PFSK-1 (cell line): ENCODE results near the gene BRD3OS.

Source experiments
- FOXP2 ChIP-seq: optimal IDR thresholded peaks from 2 replicates; pipeline ENCODE3; 2011; ENCODE audit warnings: borderline replicate concordance, control low read depth, inconsistent platforms; ENCODE audit not compliant: insufficient read depth; ENCODE audit errors: extremely low read length, extremely low read depth
- POLR2AphosphoS5 ChIP-seq: IDR thresholded peaks from 2 replicates; pipeline ENCODE4 v1.6.1; 2012; ENCODE audit warnings: low read depth, mild to moderate bottlenecking, control low read depth, low read length, moderate library complexity
- SIN3A ChIP-seq: IDR thresholded peaks from 2 replicates; pipeline ENCODE4 v1.6.1; 2012; ENCODE audit warnings: mild to moderate bottlenecking, low read length, moderate library complexity, borderline replicate concordance; ENCODE audit not compliant: insufficient read depth
- TAF1 ChIP-seq: IDR thresholded peaks from 2 replicates; pipeline ENCODE4 v1.6.1; 2012; ENCODE audit warnings: low read length, control low read depth, borderline replicate concordance; ENCODE audit not compliant: insufficient read depth
- TF ChIP-seq, protein P1 (sequence below), 2 experiments: IDR thresholded peaks; 2 replicates each; pipeline versions ENCODE4 v1.6.1 to v1.8.0; 2011 to 2012; ENCODE audit warnings: low read depth in 2 of 2, low read length in 2 of 2, control low read depth in 1 of 2, inconsistent platforms in 1 of 2, mild to moderate bottlenecking in 1 of 2, moderate library complexity in 1 of 2; ENCODE audit not compliant: insufficient read depth in 1 of 2

Gene BRD3OS

DNA sequence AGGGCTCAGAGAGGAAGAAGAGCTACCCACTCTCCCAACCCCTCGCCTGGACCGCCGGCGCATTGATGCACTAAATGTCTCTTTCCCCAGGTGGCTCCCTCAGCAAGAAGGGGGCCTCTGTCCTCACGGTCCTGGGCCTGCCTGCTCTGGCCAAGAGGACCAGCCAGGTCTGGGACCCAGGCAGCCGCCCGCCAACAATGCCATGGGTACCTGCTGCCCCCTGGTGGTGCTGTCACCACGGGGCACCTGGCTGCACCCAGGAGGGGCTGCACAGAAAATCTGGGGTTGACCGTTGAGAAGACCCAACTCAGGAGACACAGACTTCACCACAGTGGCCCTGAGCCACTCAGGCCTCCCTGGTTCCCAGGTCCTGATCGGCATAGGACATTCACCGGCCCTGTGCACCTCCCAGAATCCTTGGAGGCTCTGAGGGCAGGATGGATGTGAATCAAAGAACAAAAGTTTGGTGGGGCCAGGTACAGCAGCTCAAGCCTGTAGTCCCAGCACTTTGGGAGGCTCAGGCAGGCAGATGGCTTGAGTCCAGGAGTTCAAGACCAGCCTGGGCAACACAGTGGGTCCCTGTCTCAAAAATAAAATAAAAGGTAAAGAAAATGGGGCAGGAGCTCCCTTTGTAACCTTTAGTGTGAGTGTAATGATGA, 30.8 kb upstream of the BRD3OS start:
- TF ChIP-seq, protein P1, sequence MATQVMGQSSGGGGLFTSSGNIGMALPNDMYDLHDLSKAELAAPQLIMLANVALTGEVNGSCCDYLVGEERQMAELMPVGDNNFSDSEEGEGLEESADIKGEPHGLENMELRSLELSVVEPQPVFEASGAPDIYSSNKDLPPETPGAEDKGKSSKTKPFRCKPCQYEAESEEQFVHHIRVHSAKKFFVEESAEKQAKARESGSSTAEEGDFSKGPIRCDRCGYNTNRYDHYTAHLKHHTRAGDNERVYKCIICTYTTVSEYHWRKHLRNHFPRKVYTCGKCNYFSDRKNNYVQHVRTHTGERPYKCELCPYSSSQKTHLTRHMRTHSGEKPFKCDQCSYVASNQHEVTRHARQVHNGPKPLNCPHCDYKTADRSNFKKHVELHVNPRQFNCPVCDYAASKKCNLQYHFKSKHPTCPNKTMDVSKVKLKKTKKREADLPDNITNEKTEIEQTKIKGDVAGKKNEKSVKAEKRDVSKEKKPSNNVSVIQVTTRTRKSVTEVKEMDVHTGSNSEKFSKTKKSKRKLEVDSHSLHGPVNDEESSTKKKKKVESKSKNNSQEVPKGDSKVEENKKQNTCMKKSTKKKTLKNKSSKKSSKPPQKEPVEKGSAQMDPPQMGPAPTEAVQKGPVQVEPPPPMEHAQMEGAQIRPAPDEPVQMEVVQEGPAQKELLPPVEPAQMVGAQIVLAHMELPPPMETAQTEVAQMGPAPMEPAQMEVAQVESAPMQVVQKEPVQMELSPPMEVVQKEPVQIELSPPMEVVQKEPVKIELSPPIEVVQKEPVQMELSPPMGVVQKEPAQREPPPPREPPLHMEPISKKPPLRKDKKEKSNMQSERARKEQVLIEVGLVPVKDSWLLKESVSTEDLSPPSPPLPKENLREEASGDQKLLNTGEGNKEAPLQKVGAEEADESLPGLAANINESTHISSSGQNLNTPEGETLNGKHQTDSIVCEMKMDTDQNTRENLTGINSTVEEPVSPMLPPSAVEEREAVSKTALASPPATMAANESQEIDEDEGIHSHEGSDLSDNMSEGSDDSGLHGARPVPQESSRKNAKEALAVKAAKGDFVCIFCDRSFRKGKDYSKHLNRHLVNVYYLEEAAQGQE (IDR thresholded peaks at IDR 0.05; ENCODE audit: insufficient read depth in 1 of 2, low read depth in 2 of 2, low read length in 2 of 2): no peak
- TF ChIP-seq TAF1 (no peak), FOXP2 (no peak), SIN3A (no peak), POLR2AphosphoS5 (no peak)

- TF ChIP-seq POLR2AphosphoS5: no peak
- TF ChIP-seq TAF1: no peak
- TF ChIP-seq SIN3A: no peak
- TF ChIP-seq FOXP2: no peak
- TF ChIP-seq, protein P1 (IDR thresholded peaks at IDR 0.05; ENCODE audit: insufficient read depth in 1 of 2, low read depth in 2 of 2, low read length in 2 of 2): no peak
These were observed 30.0 kb upstream of the BRD3OS start for GRCh38 chr9:133995012-133995896.

GRCh38 chr9:133996531-133997520, 28.5 kb upstream of the BRD3OS start:
- TF ChIP-seq TAF1 (no peak), FOXP2 (no peak), POLR2AphosphoS5 (no peak), SIN3A (no peak)
- TF ChIP-seq, protein P1 (IDR thresholded peaks at IDR 0.05; ENCODE audit: insufficient read depth in 1 of 2, low read depth in 2 of 2, low read length in 2 of 2): no peak

GRCh38 chr9:133997584-133997983, 27.7 kb upstream of the BRD3OS start:
- TF ChIP-seq TAF1 (no peak), POLR2AphosphoS5 (no peak), SIN3A (no peak), FOXP2 (no peak)
- TF ChIP-seq, protein P1 (IDR thresholded peaks at IDR 0.05; ENCODE audit: insufficient read depth in 1 of 2, low read depth in 2 of 2, low read length in 2 of 2): no peak
